GM10847 (cell line): ENCODE data around the gene TMEM132C.

Experiments
- POLR2A ChIP-seq: IDR thresholded peaks from 2 replicates; pipeline ENCODE4 v1.6.1; 2011; ENCODE audit not compliant: insufficient read length; ENCODE audit errors: extremely low read depth

TMEM132C gene

DNA sequence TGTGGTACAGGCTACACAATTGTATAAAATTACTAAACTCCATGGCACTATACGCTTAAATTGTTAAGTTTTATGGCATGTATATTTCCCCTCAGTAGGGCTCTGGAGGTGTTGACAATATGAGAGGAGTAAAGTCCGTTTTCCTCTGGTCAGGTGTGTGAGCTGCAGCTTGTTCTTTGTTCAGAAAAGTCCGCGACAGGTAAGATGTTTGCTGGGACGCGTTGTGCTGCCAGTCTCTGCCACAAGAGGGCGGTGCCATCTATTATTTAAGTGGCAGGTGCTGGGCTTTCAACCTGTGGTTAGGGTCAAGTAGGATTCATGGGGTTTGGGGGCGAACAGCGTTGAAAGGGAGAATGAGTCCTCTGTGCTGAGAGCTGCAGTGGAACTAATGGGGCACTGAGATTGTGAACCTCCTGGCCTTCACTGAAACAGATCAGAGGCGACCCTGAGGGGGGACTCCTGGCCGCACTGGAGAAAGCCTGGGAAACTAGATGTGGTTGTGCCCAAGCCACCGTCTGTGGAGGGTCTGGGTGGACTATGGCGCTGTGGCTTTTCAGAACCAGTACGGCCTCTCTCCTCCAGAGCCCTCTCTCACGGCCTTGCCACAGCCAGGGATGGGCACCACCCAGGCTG is 377.8 kb downstream of the TMEM132C start:
- TF ChIP-seq POLR2A, result no peak

DNA sequence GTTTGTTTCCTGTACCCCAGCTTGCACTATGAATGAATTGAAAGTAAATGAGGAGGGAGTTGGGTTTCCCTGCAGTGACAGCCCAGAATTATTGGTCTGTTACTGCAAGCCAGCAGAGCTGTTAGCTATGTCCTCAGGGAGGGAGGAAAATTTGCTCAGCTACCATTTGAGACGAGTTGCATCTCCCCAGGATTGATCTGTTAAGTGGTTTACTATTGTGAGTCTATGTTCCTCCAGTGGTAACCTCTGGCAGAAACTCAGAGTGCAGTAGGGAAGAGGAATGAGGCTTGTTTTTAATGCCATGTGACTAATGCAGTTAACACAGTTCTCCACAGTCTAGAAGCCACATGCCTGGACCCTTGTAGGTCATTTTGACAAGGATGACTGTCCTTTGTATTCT is 382.9 kb downstream of the TMEM132C start:
- TF ChIP-seq POLR2A, result no peak

DNA sequence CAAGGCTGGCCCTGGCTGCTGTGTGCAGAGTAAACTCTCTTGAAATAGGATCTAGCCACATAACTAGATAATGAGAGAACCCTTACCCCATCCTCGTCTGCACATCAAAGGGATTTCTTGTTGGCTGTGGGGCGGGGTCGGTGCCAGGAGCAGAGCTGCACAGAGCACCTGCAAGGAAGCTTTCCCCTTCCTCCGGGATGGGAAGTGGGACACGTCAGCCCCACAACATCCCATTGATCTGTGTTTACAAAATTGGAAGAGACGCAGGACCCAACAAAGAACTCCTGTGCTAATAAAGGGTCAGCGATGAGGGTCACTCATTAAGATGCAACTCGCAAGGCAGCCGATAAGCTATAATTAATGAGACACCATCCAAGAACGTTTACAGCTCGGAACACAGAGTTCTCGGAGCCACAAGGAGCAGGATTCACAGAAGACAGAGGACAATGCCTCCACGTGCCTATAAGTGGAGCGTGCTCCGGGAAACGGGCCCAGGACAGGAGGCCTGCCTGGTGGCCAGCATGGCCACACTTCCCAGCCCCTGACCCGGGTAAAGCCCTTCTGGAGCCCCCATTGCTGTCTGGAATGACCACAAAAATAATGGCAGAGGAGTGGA is 385.3 kb downstream of the TMEM132C start:
- TF ChIP-seq POLR2A, result no peak

DNA sequence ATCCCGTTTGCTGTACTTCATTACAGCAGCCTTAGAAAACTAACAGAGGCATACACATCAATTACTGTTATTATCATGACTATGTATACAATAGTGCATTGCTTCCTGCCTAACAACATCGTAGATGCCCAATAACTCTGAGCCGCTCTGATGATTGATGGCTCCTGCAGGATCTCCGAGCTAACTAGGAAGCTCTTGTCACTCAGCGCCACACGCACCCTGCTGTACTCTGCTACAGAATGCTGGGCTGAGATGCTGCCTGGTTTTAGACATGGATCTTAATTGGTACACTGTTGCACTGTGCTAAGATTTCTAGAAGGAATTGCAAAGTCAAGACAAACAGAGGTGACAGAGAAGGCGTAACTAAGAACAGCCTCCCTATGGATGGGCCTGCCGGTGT is 387.5 kb downstream of the TMEM132C start:
- no peak for TF ChIP-seq POLR2A

DNA sequence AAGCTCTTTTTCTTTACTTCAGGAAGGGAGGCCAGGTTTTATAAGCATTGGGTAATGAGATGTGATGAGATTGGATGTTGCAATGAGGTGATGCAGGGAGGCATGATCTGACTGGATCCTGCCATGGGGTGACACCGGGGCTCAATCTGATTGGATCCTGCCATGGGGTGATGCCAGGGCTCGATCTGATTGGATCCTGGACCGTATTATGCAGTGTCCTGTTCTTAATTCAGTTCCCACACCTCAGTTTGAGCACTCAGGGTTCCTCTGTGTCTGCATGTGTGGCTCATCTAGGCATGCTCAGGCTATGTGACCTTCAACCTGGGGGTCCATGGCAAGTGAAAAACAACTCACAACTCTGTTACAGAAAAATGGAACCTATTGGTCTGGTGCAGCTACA is 390.4 kb downstream of the TMEM132C start:
- TF ChIP-seq POLR2A, result no peak

GRCh38 chr12:128660532-128661225 is 393.7 kb downstream of the TMEM132C start:
- TF ChIP-seq POLR2A, result no peak

GRCh38 chr12:128661226-128661569 is 394.2 kb downstream of the TMEM132C start:
- no peak for TF ChIP-seq POLR2A

- no peak for TF ChIP-seq POLR2A
Measured at GRCh38 chr12:128662101-128662500, 395.1 kb downstream of the TMEM132C start.

GRCh38 chr12:128664501-128664900 is 397.5 kb downstream of the TMEM132C start:
- no peak for TF ChIP-seq POLR2A

- TF ChIP-seq POLR2A, result no peak
Measured at GRCh38 chr12:128667193-128667592, 400.2 kb downstream of the TMEM132C start.

DNA sequence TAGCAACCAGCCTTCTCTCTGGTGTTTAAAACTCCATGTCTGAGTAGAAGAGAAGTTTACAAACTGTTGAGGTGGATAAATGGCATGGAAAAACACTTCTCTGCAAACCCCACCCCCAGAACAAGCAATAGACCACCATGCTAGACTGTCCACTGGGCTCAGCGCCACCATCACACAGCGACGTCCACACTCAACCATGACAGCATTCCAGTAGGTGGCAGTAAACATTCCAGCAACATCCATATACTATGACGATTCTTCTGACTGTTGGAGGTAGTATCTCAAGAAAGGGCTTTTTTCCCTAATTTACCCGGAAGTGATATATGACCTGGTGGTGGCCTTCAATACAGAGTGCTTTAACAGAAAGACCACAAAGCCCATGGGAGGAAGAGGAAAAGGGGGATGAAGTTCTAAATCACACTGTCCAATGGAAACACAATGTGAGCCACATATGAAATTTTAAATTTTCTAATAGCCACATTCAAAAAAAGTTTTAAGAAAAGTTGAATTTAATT is 404.6 kb downstream of the TMEM132C start:
- TF ChIP-seq POLR2A, result no peak

DNA sequence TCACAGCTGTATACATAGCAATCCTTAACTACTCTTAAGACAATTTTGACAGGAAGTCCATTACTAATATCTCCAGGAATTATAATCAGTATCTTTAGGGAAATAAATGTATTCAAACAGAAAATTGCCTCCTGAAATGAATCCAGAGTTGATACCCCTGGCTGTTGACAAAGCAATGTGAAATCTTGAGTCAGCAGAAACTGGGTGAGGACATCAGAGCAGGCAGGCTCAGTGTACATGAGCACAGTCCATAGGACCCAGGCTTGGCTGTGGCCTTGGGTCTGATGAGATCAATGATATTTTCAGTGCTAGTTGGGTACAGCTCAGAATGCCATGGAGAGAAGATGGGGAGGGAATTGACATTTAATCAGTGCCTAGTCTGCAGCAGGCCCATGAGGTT is 405.5 kb downstream of the TMEM132C start:
- TF ChIP-seq POLR2A, result no peak

DNA sequence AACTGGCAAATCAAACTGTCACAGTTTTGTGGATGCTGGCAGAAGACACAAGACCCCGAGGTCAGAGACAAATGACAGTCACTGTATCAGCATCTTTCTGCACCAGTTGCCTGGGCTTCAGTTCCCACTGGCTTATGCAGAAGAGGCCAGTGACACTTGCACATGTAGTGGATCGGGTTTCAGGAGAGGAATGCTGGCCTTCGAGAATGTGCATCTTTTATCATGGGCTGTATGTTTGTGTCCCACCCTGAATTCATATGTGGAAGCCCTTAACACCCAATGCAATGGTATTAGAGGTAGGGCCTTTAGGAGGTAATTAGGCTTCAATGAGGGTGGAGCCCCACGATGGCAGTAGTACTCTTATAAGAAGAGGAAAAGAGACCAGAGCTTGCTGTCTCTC is 405.9 kb downstream of the TMEM132C start:
- TF ChIP-seq POLR2A, result no peak

GRCh38 chr12:128675576-128675975 is 408.6 kb downstream of the TMEM132C start:
- no peak for TF ChIP-seq POLR2A

- no peak for TF ChIP-seq POLR2A
Measured at GRCh38 chr12:128680555-128680954, 413.6 kb downstream of the TMEM132C start.

- TF ChIP-seq POLR2A, result no peak
Measured at GRCh38 chr12:128682548-128683275, 415.7 kb downstream of the TMEM132C start.
